A673 (cell line): ENCODE results near the gene MNAT1.

Source experiments
- CTCF ChIP-seq: fragments of 300-800, 200-600 bp; sonication (generic); conservative IDR thresholded peaks from 2 replicates; pipeline ENCODE4 v1.5.1; 2017; ENCODE audit warnings: low read depth, mild to moderate bottlenecking, antibody characterized with exemption, low read length, moderate library complexity, mixed read lengths
- EZH2 ChIP-seq: fragments of 200-600 bp; sonication (generic); IDR thresholded peaks from 2 replicates; pipeline ENCODE4 v1.6.1; 2017; ENCODE audit warnings: borderline replicate concordance, low read depth, mild to moderate bottlenecking, mixed read lengths, antibody characterized with exemption, low read length; ENCODE audit not compliant: poor library complexity, severe bottlenecking

- TF ChIP-seq CTCF = no peak
- no peak for TF ChIP-seq EZH2
These were observed 61.9 kb downstream of the MNAT1 start for GRCh38 chr14:60796434-60796833.
